ENCODE data around the gene RYR1.

DNA sequence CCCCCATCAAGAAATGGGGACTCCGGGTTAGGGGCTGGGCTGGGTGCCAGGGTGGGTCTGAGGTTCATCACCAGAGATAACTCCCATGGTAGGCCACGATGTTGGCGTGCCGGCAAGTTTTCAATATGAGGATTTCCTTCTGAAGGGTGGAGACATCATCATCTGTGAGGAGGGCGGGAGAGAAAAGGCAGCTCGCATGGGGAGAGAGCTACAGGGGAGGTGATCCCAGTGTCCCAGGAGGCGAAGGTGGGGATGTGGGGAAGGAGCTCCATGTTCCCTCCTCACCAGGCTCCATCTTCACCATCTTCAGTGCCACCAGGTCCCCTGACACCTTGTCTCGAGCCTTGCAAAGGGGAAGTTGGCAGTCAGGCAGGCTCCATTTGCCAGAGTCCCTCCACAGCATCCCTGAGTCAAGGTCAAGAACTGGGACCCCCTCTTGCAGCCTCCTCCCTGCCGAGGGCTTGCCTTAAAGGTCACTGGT lies 183.8 kb downstream of the RYR1 start:
- TF ChIP-seq PML (IDR thresholded peaks at IDR 0.05; ENCODE audit: low read length) (no peak), FOXM1 (IDR thresholded peaks at IDR 0.05; ENCODE audit: low read depth, low read length) (no peak), POLR2AphosphoS5 (IDR thresholded peaks at IDR 0.05; ENCODE audit: low read length) (no peak), EZH2 (IDR thresholded peaks at IDR 0.05; ENCODE audit: borderline replicate concordance, control insufficient read depth, low read depth, low read length) (no peak), EP300 (IDR thresholded peaks at IDR 0.05; ENCODE audit: borderline replicate concordance in 1 of 2, control insufficient read depth in 1 of 2, low read depth in 2 of 2, low read length in 2 of 2) (no peak), MAX (IDR thresholded peaks at IDR 0.05; ENCODE audit: low read depth, low read length) (no peak), KLF5 (IDR thresholded peaks at IDR 0.05; ENCODE audit: partially characterized antibody) (no peak), TCF7 (IDR thresholded peaks at IDR 0.05; ENCODE audit: borderline replicate concordance) (no peak), EGR1 (IDR thresholded peaks at IDR 0.05; ENCODE audit: borderline replicate concordance in 1 of 2, low read depth in 2 of 2, low read length in 2 of 2) (no peak), BACH1 (IDR thresholded peaks at IDR 0.05; ENCODE audit: borderline replicate concordance) (no peak), CBFB (IDR thresholded peaks at IDR 0.05; ENCODE audit: low read depth) (no peak)
- TF ChIP-seq, protein P1, sequence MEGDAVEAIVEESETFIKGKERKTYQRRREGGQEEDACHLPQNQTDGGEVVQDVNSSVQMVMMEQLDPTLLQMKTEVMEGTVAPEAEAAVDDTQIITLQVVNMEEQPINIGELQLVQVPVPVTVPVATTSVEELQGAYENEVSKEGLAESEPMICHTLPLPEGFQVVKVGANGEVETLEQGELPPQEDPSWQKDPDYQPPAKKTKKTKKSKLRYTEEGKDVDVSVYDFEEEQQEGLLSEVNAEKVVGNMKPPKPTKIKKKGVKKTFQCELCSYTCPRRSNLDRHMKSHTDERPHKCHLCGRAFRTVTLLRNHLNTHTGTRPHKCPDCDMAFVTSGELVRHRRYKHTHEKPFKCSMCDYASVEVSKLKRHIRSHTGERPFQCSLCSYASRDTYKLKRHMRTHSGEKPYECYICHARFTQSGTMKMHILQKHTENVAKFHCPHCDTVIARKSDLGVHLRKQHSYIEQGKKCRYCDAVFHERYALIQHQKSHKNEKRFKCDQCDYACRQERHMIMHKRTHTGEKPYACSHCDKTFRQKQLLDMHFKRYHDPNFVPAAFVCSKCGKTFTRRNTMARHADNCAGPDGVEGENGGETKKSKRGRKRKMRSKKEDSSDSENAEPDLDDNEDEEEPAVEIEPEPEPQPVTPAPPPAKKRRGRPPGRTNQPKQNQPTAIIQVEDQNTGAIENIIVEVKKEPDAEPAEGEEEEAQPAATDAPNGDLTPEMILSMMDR (IDR thresholded peaks at IDR 0.05 in 2 of 3, conservative IDR thresholded peaks at IDR 0.05 in 1 of 3; ENCODE audit: control insufficient read depth in 2 of 3, extremely low read depth in 1 of 3, insufficient read depth in 1 of 3, low read depth in 3 of 3, low read length in 3 of 3): no peak
